ENCODE results near the gene GUCA2A. TPM values are rescaled to one million over a fixed set of nuclear protein-coding genes. Genes with fewer than 3 reads are reported as not detected.

GUCA2A gene
- total and polyA plus RNA-seq, 8 donors: 1.8 to 3.1 TPM; not detected in 6

GRCh38 chr1:42143896-42144710 is 20.4 kb downstream of the GUCA2A start:
- TF ChIP-seq POLR2A (IDR thresholded peaks at IDR 0.05): no peak
- no peak for TF ChIP-seq CTCF (IDR thresholded peaks at IDR 0.05)
- no peak for TF ChIP-seq EP300 (IDR thresholded peaks at IDR 0.05)
- no peak for TF ChIP-seq POLR2AphosphoS5 (IDR thresholded peaks at IDR 0.05)

GRCh38 chr1:42142894-42143675 is 21.5 kb downstream of the GUCA2A start:
- intact Hi-C loops (cut with DNase I; ENCODE audit: low total_unique reads): loop anchor here (10.0 kb wide), 1 partner anchor 602 kb away; the partner anchor contains the start of gene CLDN19
- Histone ChIP-seq H3K27ac (no peak overlapping the region), H3K4me1 (peaks cover 0 to 5% (median 0%) of the 10 kb centered on the region in 4 donors), H3K9me3 (no peaks in the 10 kb centered on the region), H3K4me3 (no peak overlapping the region), H3K27me3 (peaks cover 0 to 70% (median 23%) of the 10 kb centered on the region in 3 donors), H3K36me3 (no peaks in the 10 kb centered on the region)
- no peak for DNase-seq
- no peak for TF ChIP-seq CTCF (IDR thresholded peaks at IDR 0.05)
- TF ChIP-seq EP300 (IDR thresholded peaks at IDR 0.05): no peak
- TF ChIP-seq POLR2AphosphoS5 (IDR thresholded peaks at IDR 0.05): no peak
- no peak for TF ChIP-seq POLR2A (IDR thresholded peaks at IDR 0.05)
- 46 to 53% (median 50%) methylated on average over 4 of the region's 4 CpGs for WGBS, 5 donors

More at GRCh38 chr1:42143896-42144710, 20.4 kb downstream of the GUCA2A start:
- DNase-seq: no peak
- intact Hi-C loops (cut with DNase I; ENCODE audit: low total_unique reads): loop anchor here (10.0 kb wide), 1 partner anchor 601 kb away; the partner anchor contains the start of gene CLDN19
- peaks cover 0 to 77% (median 23%) of the 10 kb centered on the region in 3 donors for H3K27me3 ChIP-seq
- H3K4me3 ChIP-seq: no peak overlapping the region
- no peaks in the 10 kb centered on the region for H3K9me3 ChIP-seq
- no peak overlapping the region for H3K27ac ChIP-seq
- H3K4me1 ChIP-seq: peaks cover 0 to 5% (median 0%) of the 10 kb centered on the region in 4 donors
- H3K36me3 ChIP-seq: no peaks in the 10 kb centered on the region
- WGBS, 5 donors: 35 to 51% (median 50%) methylated on average over 10 to 13 of the region's 13 CpGs

- Histone ChIP-seq H3K36me3 (no peaks in the 10 kb centered on the region), H3K27me3 (peaks cover 0 to 70% (median 23%) of the 10 kb centered on the region in 3 donors), H3K4me3 (no peak overlapping the region), H3K9me3 (no peaks in the 10 kb centered on the region), H3K27ac (no peak overlapping the region), H3K4me1 (peaks cover 0 to 5% (median 0%) of the 10 kb centered on the region in 4 donors)
- WGBS, 5 donors: 67 to 88% (median 78%) methylated on average over 5 of the region's 5 CpGs
- TF ChIP-seq EP300 (IDR thresholded peaks at IDR 0.05) (no peak), POLR2AphosphoS5 (IDR thresholded peaks at IDR 0.05) (no peak), POLR2A (IDR thresholded peaks at IDR 0.05) (no peak), CTCF (IDR thresholded peaks at IDR 0.05) (no peak)
- intact Hi-C loops (cut with DNase I; ENCODE audit: low total_unique reads): loop anchor here (10.0 kb wide), 1 partner anchor 603 kb away; the partner anchor contains the start of gene CLDN19
- no peak for DNase-seq
Observed at GRCh38 chr1:42141978-42142377, 22.6 kb downstream of the GUCA2A start.

- no peak for TF ChIP-seq POLR2A (IDR thresholded peaks at IDR 0.05)
- no peak for TF ChIP-seq POLR2AphosphoS5 (IDR thresholded peaks at IDR 0.05)
- no peak for TF ChIP-seq CTCF (IDR thresholded peaks at IDR 0.05)
- no peak for TF ChIP-seq EP300 (IDR thresholded peaks at IDR 0.05)
- DNase-seq: no peak
- 87 to 95% (median 92%) methylated on average over 2 of the region's 2 CpGs for WGBS, 5 donors
- Histone ChIP-seq H3K4me3 (no peak overlapping the region), H3K9me3 (no peaks in the 10 kb centered on the region), H3K27ac (no peak overlapping the region), H3K4me1 (no peaks in the 10 kb centered on the region), H3K36me3 (no peaks in the 10 kb centered on the region), H3K27me3 (peaks cover 0 to 53% (median 7%) of the 10 kb centered on the region in 3 donors)
- intact Hi-C loops (cut with DNase I; ENCODE audit: low total_unique reads): loop anchor here (10.0 kb wide), 1 partner anchor 605 kb away; the partner anchor contains the start of gene CLDN19
Observed at GRCh38 chr1:42140191-42140590, 24.4 kb downstream of the GUCA2A start.
